NCI-H748 treated with DMSO at 0.1 percent for 48 hours (cell line): ENCODE data around the gene KDM4B.

Experiments used
- DNase-seq: peaks from one replicate; lab custom pipeline; 2025; lab: John Stamatoyannopoulos, UW

Gene KDM4B

GRCh38 chr19:5091684-5092480 lies 123.0 kb downstream of the KDM4B start:
- DNase-seq, result no peak

GRCh38 chr19:5092481-5092843 lies 123.5 kb downstream of the KDM4B start:
- DNase-seq, result no peak

- DNase-seq, result no peak
These were observed 124.5 kb downstream of the KDM4B start for GRCh38 chr19:5093297-5093928.

GRCh38 chr19:5093948-5094718 lies 125.2 kb downstream of the KDM4B start:
- DNase-seq, result no peak

GRCh38 chr19:5094768-5095567 lies 126.1 kb downstream of the KDM4B start:
- no peak for DNase-seq

- no peak for DNase-seq
These were observed 126.6 kb downstream of the KDM4B start for GRCh38 chr19:5095568-5095850.

- no peak for DNase-seq
These were observed 127.6 kb downstream of the KDM4B start for GRCh38 chr19:5096536-5096935.

GRCh38 chr19:5097331-5097930 lies 128.5 kb downstream of the KDM4B start:
- DNase-seq, result no peak

GRCh38 chr19:5097959-5098623 lies 129.2 kb downstream of the KDM4B start:
- no peak for DNase-seq

GRCh38 chr19:5098646-5099045 lies 129.7 kb downstream of the KDM4B start:
- no peak for DNase-seq

- DNase-seq, result no peak
These were observed 130.8 kb downstream of the KDM4B start for GRCh38 chr19:5099701-5100221.

- DNase-seq, result no peak
These were observed 133.0 kb downstream of the KDM4B start for GRCh38 chr19:5101871-5102270.

- DNase-seq, result no peak
These were observed 133.6 kb downstream of the KDM4B start for GRCh38 chr19:5102520-5102919.

GRCh38 chr19:5103061-5103701 lies 134.3 kb downstream of the KDM4B start:
- no peak for DNase-seq

- no peak for DNase-seq
These were observed 135.0 kb downstream of the KDM4B start for GRCh38 chr19:5103812-5104410.

GRCh38 chr19:5104871-5105351 lies 136.0 kb downstream of the KDM4B start:
- DNase-seq, result no peak

GRCh38 chr19:5106191-5106726 lies 137.3 kb downstream of the KDM4B start:
- DNase-seq, result no peak

- no peak for DNase-seq
These were observed 138.1 kb downstream of the KDM4B start for GRCh38 chr19:5106971-5107370.

- DNase-seq, result no peak
These were observed 138.7 kb downstream of the KDM4B start for GRCh38 chr19:5107432-5108122.
